ENCODE measurements around the gene TDO2.

TDO2 gene

GRCh38 chr4:155879767-155880166, 23.7 kb upstream of the TDO2 start:
- TF ChIP-seq, protein P1, sequence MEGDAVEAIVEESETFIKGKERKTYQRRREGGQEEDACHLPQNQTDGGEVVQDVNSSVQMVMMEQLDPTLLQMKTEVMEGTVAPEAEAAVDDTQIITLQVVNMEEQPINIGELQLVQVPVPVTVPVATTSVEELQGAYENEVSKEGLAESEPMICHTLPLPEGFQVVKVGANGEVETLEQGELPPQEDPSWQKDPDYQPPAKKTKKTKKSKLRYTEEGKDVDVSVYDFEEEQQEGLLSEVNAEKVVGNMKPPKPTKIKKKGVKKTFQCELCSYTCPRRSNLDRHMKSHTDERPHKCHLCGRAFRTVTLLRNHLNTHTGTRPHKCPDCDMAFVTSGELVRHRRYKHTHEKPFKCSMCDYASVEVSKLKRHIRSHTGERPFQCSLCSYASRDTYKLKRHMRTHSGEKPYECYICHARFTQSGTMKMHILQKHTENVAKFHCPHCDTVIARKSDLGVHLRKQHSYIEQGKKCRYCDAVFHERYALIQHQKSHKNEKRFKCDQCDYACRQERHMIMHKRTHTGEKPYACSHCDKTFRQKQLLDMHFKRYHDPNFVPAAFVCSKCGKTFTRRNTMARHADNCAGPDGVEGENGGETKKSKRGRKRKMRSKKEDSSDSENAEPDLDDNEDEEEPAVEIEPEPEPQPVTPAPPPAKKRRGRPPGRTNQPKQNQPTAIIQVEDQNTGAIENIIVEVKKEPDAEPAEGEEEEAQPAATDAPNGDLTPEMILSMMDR (IDR thresholded peaks at IDR 0.05), result no peak
- H3K4me3 ChIP-seq, result no peak overlapping the region
- no peak for DNase-seq (ENCODE audit: low spot score)
- no peak overlapping the region for H3K27ac ChIP-seq

- Histone ChIP-seq H3K4me3 (no peak overlapping the region), H3K27ac (no peak overlapping the region)
- TF ChIP-seq, protein P1 (IDR thresholded peaks at IDR 0.05), result no peak
- DNase-seq (ENCODE audit: low spot score), result no peak
These were observed 21.9 kb upstream of the TDO2 start for GRCh38 chr4:155881555-155881954.

DNA sequence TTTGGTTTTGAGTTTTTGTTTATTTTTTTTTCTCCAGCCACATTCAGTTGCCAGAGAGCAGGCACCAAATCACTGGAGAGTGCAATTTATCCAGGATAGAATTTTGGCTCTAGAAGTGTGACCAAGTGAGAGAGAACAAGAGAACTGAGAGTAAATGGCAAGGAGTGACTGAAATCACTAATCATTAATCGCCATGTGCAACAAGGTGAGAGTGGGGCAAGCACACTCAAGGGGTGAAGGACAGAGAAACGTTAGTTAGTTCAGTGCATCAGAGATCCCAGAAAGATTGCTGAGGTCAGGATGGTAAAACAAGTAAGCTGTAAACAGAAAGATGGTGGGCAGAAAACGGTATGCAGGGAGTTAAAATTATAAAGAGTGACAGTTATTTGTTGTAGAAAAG, 19.6 kb upstream of the TDO2 start:
- Histone ChIP-seq H3K4me3 (no peak overlapping the region), H3K27ac (no peak overlapping the region)
- TF ChIP-seq, protein P1 (IDR thresholded peaks at IDR 0.05), result no peak
- no peak for DNase-seq (ENCODE audit: low spot score)

DNA sequence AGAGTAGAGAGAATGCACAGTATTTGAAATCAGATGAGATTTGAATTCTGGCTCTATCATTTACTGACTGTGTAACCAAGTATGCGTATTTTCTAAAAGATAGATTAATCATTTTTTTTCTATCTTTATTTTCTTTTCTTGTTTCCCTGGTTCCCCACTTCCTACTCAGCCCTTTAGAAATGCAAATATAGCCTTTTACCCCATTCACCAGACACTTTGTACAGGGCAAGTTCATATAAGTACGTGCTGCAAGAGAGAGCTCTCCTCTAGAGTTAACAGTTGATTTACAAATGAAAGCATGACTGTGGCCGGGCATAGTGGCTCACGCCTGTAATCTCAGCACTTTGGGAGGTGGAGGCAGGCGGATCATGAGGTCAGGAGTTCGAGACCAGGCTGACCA, 17.8 kb upstream of the TDO2 start:
- Histone ChIP-seq H3K4me3 (no peak overlapping the region), H3K27ac (no peak overlapping the region)
- no peak for DNase-seq (ENCODE audit: low spot score)

GRCh38 chr4:155887045-155887444, 16.5 kb upstream of the TDO2 start:
- no peak for DNase-seq (ENCODE audit: low spot score)
- TF ChIP-seq, protein P1 (IDR thresholded peaks at IDR 0.05), result no peak

More for the DNA sequence above, 17.8 kb upstream of the TDO2 start:
- TF ChIP-seq, protein P1 (IDR thresholded peaks at IDR 0.05), result no peak

GRCh38 chr4:155887847-155888570, 15.5 kb upstream of the TDO2 start:
- DNase-seq (ENCODE audit: low spot score), result no peak
- TF ChIP-seq, protein P1 (IDR thresholded peaks at IDR 0.05), result no peak
- no peak overlapping the region for H3K4me3 ChIP-seq
- no peak overlapping the region for H3K27ac ChIP-seq

More at GRCh38 chr4:155887045-155887444, 16.5 kb upstream of the TDO2 start:
- H3K4me3 ChIP-seq, result no peak overlapping the region
- no peak overlapping the region for H3K27ac ChIP-seq
